HG03103 (cell line): ENCODE measurements around the gene STARD9.

Source experiments
- ATAC-seq: cut with Tn5 transposase; IDR thresholded peaks from one replicate; pipeline ENCODE4 v1.9.1; 2021; ENCODE audit warnings: low read depth; ENCODE audit not compliant: unreplicated experiment

STARD9 gene

GRCh38 chr15:42692536-42692935, 117.1 kb downstream of the STARD9 start:
- no peak for ATAC-seq

- ATAC-seq = no peak
These were observed 117.6 kb downstream of the STARD9 start for GRCh38 chr15:42692997-42693396.

- ATAC-seq = no peak
These were observed 118.1 kb downstream of the STARD9 start for GRCh38 chr15:42693496-42693895.

DNA sequence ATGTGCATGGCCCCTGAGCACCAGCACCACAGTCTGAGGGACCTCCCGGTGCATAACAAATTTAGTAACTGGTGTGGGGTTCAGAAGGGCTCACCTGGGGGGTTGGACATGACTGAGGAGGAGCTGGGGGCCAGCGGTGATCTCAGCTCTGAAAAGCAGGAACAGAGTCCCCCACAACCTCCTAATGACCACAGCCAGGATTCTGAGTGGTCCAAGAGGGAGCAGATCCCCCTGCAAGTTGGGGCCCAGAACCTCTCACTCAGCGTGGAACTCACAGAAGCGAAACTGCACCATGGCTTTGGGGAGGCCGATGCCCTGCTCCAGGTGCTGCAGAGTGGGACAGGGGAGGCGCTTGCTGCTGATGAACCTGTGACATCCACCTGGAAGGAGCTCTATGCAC, 118.5 kb downstream of the STARD9 start:
- no peak for ATAC-seq

GRCh38 chr15:42694398-42694797, 119.0 kb downstream of the STARD9 start:
- no peak for ATAC-seq

DNA sequence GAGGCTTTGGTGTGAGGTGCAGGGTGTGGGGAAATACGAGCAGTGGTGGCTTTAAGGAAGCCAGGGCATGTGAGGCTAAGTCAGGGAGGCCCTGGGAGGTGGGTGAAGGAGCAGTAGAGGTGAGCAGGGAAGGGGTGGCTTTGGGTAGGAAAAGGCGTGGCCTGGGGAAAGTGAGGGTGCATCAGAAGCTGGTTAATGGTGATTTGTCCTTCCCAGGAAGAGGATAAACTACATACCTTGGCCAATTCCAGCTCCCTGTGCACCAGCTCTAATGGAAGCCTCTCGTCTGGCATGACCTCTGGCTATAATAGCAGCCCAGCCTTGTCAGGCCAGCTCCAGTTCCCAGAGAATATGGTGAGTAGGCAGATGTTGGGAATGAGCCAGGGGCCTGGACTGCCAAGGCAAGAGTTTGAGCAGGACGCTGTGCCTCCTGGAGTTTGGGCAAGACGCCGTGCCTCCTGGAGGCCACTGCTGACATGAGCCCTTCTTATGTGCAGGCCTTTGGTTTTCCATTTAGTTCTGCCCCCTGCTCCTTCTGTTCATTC, 120.2 kb downstream of the STARD9 start:
- no peak for ATAC-seq

DNA sequence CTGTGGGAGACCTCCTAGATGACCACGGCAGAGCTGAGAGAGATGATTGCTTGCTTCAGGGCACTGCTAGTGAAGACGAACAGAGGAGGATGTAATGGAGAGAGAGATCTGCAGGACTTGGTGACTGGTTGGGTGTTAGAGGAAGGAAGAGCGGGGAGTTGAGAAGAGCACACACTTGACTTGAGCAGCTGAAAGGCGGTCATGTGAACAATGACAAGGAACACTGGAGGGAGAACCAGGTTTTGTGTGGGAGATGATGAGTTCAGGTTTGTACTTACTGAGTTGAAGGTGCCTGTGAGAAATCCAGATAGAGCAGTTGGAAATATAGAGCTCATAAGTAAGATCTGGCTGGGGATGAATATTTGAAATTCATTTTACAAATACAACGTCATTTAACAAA, 121.2 kb downstream of the STARD9 start:
- no peak for ATAC-seq

- no peak for ATAC-seq
These were observed 129.1 kb downstream of the STARD9 start for GRCh38 chr15:42704492-42704926.

DNA sequence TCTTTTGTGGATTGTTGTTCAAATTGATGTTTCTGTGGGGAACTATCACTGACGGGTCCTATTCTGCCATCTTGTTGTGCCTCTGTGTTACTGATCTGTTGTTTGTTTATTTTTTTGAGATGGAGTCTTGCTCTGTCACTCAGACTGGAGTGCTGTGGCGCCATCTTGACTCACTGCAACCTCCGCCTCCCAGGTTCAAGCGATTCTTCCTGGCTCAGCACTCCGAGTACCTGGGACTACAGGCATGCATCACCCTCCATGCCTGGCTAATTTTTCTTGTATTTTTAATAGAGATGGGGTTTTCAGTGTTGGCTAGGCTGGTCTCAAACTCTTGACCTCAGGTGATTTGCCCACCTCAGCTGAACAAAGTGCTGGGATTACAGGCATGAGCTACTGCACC, 129.9 kb downstream of the STARD9 start:
- no peak for ATAC-seq

DNA sequence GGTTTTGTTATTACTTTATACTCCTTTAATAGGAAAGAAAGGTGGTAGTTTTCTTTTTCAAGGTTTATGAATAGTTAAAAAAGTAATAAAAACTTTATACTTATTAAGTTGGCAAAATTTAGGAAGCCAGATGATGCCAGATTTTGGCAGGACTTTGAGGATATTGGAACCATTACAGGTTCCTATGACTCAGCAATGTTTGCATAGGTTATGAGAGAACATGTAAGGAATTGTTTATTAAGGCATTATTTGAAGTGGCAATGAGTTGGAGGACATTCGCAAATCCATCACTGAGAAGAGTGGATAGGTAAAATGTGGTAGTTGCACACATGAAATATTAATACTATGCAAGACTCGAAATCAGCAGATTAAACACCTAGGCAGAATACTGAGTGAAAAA, 131.7 kb downstream of the STARD9 start:
- no peak for ATAC-seq

DNA sequence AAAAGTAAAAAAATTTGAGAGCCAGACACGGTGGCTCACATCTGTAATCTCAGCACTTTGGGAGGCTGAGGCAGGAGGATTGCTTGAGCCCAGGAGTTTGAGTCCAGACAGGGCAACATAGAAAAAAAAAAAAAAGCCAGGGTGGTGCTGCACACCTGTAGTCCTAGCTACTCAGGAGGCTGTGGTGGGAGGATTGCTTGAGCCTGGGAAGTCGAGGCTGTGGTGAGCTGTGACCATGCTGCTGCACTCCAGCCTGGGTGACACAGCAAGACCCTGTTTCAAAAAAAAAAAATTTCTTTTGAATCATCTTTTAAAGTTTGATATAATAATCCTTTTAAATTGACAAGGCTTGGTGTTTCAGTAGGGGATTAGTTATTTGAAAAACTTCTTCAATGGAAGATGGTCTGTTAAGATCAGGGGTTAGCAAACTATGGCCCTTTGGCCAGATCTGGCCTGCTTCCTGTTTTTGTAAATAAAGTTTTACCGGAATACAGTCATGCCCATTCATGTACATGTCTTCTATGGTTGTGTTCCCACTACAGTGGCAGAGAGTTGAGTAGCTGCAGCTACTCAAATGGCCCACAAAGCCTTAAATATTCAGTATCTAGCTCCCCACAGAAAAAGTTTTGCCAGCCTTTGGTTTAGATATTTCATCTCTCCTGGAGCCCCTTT, 132.6 kb downstream of the STARD9 start:
- ATAC-seq = no peak

DNA sequence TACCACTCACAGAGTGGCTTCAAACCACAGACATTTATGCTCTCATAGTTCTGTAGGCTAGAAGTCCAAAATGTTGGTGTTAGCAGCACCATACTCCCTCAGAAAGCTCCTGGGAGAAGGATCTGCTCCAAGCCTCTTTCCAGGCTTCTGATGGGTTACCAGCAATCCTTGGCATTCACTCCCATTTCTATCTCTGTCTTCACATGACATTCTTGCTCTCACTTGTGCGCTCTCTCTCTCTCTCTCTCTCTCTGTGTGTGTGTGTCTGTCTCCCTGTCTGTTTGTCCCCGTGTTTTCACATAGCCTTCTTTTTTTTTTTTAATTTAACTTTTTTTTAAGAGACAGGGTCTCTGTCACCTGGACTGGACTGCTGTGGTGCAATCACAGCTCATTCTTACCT, 135.3 kb downstream of the STARD9 start:
- ATAC-seq = no peak

GRCh38 chr15:42711746-42712145, 136.3 kb downstream of the STARD9 start:
- no peak for ATAC-seq

- no peak for ATAC-seq
These were observed 137.2 kb downstream of the STARD9 start for GRCh38 chr15:42712584-42712983.

GRCh38 chr15:42716125-42716524, 140.7 kb downstream of the STARD9 start:
- ATAC-seq = no peak

DNA sequence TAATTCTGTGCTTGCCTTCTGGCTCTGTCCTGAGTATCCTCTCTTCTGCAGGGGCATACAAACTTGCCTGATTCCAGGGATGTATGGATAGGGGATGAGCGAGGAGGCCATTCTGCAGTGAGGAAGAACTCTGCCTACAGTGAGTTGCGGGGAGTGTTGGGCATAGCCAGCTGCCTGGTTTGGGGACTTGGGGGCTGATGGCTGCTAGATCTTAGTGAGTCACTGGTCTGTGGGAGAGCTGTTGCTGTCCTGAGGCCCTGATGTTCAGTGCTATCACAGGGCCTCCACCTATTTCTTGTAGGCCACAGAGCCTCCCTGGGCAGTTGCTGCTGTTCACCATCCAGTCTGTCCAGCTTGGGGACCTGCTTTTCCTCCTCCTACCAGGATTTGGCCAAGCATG, 141.2 kb downstream of the STARD9 start:
- no peak for ATAC-seq

GRCh38 chr15:42719043-42719442, 143.6 kb downstream of the STARD9 start:
- no peak for ATAC-seq

GRCh38 chr15:42720071-42720470, 144.7 kb downstream of the STARD9 start:
- no peak for ATAC-seq

GRCh38 chr15:42721016-42721415, 145.6 kb downstream of the STARD9 start:
- ATAC-seq = no peak

DNA sequence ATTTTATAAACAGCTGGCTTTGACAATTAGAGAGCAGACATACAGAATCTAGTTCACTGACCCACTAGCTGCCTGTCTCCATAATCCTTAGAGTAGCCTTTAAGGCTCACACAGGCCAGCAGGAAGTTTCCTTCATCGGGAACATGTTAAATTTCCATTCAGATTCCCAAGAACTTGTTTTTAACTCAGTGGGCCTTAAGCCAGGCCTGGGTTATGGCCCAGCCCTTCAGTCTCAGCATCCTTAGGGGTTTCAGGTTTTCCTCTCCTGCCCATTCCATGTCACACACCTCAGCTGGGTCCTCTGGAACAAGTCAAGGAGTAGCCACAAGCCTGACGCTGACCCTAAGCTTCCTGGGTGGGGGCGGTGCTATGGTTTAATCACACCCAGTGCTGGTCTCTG, 146.5 kb downstream of the STARD9 start:
- ATAC-seq = no peak

GRCh38 chr15:42723068-42723467, 147.7 kb downstream of the STARD9 start:
- ATAC-seq = no peak

DNA sequence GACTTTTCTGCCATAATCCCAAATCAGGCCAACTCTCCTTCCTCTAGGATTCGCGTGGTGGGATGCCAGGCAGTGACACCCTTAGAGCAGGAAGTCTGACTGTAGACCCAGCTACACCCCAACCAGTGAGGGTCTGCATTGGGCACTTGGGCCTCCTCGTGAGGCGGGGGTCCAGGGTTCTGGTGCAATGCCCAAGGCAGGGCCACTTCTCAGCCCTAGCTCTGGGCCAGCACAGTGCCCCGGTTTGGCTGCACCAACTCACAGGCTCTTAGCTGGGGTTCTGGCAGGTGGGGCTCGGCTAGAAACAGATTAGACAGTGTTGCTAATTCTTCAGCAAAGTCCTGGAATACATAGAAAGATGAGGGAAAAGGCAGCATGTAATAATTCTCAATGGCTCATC, 148.9 kb downstream of the STARD9 start:
- ATAC-seq = no peak
